Measurements from ENCODE around the gene TBC1D23. TPM values are rescaled to one million over a fixed set of nuclear protein-coding genes. Genes with fewer than 3 reads are reported as not detected.
"Not testable (repeated sequence)": the region's sequence is repeated elsewhere in the genome, so short reads cannot be mapped to it uniquely, and the experiment has no call there.

TBC1D23 gene
- total RNA-seq, 1 experiment from 2014 or later = 57.0 TPM

- DNase-seq (ENCODE audit: low spot score) = not testable (repeated sequence)
Observed at GRCh38 chr3:100351770-100352169, 91.0 kb downstream of the TBC1D23 start.

GRCh38 chr3:100352296-100353231, 91.8 kb downstream of the TBC1D23 start:
- DNase-seq (ENCODE audit: low spot score) = no peak

GRCh38 chr3:100354850-100355249, 94.1 kb downstream of the TBC1D23 start:
- DNase-seq (ENCODE audit: low spot score) = no peak

GRCh38 chr3:100358413-100358812, 97.6 kb downstream of the TBC1D23 start:
- DNase-seq (ENCODE audit: low spot score) = no peak

GRCh38 chr3:100359035-100359434, 98.2 kb downstream of the TBC1D23 start:
- no peak for DNase-seq (ENCODE audit: low spot score)

GRCh38 chr3:100360757-100361496, 100.1 kb downstream of the TBC1D23 start:
- DNase-seq (ENCODE audit: low spot score) = no peak

- no peak for DNase-seq (ENCODE audit: low spot score)
Observed at GRCh38 chr3:100361897-100362296, 101.1 kb downstream of the TBC1D23 start.

GRCh38 chr3:100364421-100364820, 103.6 kb downstream of the TBC1D23 start:
- DNase-seq (ENCODE audit: low spot score) = no peak

- no peak for DNase-seq (ENCODE audit: low spot score)
Observed at GRCh38 chr3:100366424-100366823, 105.6 kb downstream of the TBC1D23 start.

- DNase-seq (ENCODE audit: low spot score) = no peak
Observed at GRCh38 chr3:100368441-100368840, 107.6 kb downstream of the TBC1D23 start.

- no peak for DNase-seq (ENCODE audit: low spot score)
Observed at GRCh38 chr3:100370756-100371155, 110.0 kb downstream of the TBC1D23 start.

- DNase-seq (ENCODE audit: low spot score) = no peak
Observed at GRCh38 chr3:100374521-100374920, 113.7 kb downstream of the TBC1D23 start.

Other genes with a start within 250 kb of the TBC1D23 start
- 29.0 and 48.1 TPM in 2 replicates for gene FILIP1L, start 146.5 kb upstream of the TBC1D23 start, total RNA-seq (2014; rRNA removed; shearing (Covaris generic))
- gene NIT2, start 73.8 kb downstream of the TBC1D23 start, total RNA-seq (2014; rRNA removed; shearing (Covaris generic)) = 107 and 110 TPM in 2 replicates
- 81.8 and 91.7 TPM in 2 replicates for gene TOMM70, start 140.1 kb downstream of the TBC1D23 start, total RNA-seq (2014; rRNA removed; shearing (Covaris generic))
- 2.4 and 2.8 TPM in 2 replicates for gene LNP1, start 140.5 kb downstream of the TBC1D23 start, total RNA-seq (2014; rRNA removed; shearing (Covaris generic))
- gene TMEM45A, start 231.6 kb downstream of the TBC1D23 start, total RNA-seq (2014; rRNA removed; shearing (Covaris generic)) = 11.5 and 17.9 TPM in 2 replicates